AG09309 (cell line): ENCODE results near the gene RNF4.

ENCODE experiments used
- DNase-seq: peaks from one replicate; pipeline ENCODE4 v3.0.0-alpha.2; 2010; ENCODE audit warnings: low read depth
- H3K4me3 ChIP-seq: 2 replicates; pipeline ENCODE4 v1.5.1; 2011; ENCODE audit warnings: mild to moderate bottlenecking, low read depth, low read length, moderate library complexity; ENCODE audit not compliant: control insufficient read depth
- TF ChIP-seq, protein P1 (sequence below): IDR thresholded peaks from 2 replicates; pipeline ENCODE4 v1.5.1; 2011; ENCODE audit warnings: mild to moderate bottlenecking, low read depth, low read length, inconsistent platforms; ENCODE audit not compliant: insufficient read depth, control insufficient read depth; ENCODE audit errors: missing control alignments

The RNF4 gene

DNA sequence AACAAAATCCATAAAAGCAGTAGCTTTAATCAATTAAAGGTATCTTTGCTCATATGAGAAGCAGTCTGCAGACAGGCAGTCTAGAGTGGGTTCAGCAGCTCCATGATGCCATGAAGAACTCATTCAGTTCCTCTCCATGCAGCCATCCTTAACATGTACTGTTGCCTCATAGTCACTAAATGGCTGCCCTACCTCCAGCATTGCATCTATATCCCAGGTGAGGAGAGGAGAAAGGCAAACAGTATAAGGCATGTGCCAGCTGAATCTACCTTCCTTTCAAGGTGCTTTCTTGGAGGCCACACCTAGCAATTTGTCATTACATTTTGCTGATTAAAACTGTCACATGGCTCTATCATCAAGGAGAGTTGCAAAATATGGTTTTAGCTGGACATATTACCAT is 36.9 kb upstream of the RNF4 start:
- TF ChIP-seq, protein P1, sequence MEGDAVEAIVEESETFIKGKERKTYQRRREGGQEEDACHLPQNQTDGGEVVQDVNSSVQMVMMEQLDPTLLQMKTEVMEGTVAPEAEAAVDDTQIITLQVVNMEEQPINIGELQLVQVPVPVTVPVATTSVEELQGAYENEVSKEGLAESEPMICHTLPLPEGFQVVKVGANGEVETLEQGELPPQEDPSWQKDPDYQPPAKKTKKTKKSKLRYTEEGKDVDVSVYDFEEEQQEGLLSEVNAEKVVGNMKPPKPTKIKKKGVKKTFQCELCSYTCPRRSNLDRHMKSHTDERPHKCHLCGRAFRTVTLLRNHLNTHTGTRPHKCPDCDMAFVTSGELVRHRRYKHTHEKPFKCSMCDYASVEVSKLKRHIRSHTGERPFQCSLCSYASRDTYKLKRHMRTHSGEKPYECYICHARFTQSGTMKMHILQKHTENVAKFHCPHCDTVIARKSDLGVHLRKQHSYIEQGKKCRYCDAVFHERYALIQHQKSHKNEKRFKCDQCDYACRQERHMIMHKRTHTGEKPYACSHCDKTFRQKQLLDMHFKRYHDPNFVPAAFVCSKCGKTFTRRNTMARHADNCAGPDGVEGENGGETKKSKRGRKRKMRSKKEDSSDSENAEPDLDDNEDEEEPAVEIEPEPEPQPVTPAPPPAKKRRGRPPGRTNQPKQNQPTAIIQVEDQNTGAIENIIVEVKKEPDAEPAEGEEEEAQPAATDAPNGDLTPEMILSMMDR: no peak
- H3K4me3 ChIP-seq: no peak overlapping the region
- no peak for DNase-seq

DNA sequence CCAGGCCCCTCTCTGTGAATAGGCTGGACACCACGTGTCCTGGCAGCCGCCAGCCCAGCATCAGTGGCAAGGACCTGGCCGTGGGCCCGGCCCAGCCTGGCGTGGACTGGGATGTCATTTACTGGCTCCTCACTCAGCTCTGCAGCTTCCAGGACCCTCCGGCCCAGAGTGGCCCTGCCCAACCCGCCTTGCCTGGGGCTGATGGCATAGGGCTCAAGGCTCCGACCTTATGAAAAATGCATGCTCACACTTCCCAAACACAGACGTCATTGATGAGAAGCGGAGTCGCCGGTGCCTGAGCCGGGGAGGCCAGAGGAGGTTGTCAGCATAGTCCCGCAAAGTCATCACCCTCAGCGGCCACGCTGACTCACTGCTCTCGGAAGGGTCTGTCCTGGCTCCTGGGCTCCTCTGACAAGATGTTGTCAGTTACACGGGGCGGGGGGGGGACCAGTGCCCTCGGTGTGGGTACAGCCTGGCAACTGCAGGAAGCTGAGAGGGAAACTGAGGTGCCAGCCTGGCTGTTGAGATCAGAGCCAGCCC is 35.8 kb upstream of the RNF4 start:
- peak; percentile 18 for DNase-seq
- no peak overlapping the region for H3K4me3 ChIP-seq
- TF ChIP-seq, protein P1: no peak

DNA sequence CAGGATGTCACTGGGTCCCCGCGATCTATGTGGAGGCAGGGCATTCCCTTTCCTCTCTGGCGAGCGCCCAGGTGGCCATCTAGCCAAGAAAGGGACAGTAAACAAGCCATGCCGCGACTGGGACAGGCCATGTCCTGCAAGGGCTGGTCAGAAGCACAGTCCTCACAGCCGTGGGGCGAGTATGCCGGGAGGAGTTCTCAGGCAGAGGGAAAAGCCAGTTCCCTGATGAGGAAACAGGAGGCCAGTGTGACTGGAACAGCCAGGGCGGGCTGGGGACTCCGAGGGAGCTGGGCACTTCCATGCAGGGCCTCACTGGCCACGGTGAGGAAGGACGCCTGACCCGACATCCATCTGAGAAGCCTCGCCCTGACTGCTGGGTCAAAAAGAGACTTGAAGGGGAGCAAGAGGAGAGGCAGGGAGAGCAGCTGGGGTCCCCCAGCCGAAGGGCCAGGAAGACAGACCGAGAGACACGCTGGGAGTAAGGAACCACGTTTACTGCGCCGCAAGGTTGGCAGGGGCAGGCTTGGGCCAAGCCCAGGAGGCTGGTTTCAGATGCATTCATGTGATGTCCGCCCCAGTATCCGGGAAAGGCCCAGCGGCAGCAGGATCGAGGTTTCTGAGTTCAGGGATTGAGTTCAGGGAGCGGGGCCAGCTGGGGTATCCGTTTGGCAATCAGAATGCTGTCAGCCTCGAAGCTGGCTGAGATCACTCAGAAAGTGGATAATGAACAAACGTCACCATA is 35.1 kb upstream of the RNF4 start:
- no peak for DNase-seq
- H3K4me3 ChIP-seq: no peak overlapping the region
- TF ChIP-seq, protein P1: no peak

DNA sequence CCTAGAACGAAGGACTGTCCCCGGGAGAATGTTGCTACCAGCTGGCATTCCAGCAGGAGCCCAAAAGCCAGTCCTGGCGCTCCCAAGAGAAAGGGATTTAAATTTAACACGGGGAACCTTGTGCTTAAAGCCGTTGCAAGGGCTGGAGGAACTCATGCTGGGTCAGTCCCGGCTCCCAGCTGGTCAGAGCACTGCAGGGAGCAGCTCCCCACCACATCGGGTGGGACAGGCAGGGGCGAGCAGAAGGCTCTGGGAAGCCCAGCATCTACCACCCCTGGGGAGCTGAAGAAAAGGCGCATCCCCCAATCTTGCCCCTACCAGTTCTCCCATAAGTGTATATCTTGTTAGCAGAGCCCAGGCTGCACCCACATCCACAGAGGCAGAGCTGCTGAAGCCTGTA is 34.5 kb upstream of the RNF4 start:
- TF ChIP-seq, protein P1: no peak
- H3K4me3 ChIP-seq: no peak overlapping the region
- DNase-seq: no peak

DNA sequence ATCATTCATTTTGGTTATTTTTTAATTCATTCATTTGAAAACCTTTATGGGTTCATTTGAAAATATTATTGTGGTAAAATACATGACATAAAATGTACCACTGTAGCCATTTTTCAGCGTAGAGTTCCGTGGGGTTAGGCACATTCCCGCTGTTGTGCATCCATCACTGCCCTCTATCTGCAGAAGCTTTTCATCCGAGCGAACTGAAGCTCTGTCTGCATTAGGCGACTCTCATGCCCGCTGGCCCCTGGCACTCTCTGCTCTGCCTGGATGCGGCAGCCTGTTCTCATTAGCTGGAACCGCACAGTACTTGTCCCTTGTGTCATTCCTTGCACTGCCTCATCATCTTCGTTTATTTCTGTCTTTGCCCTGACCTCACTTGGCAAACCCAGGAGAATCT is 32.6 kb upstream of the RNF4 start:
- DNase-seq: no peak
- TF ChIP-seq, protein P1: peak; percentile 44
- no peak overlapping the region for H3K4me3 ChIP-seq

DNA sequence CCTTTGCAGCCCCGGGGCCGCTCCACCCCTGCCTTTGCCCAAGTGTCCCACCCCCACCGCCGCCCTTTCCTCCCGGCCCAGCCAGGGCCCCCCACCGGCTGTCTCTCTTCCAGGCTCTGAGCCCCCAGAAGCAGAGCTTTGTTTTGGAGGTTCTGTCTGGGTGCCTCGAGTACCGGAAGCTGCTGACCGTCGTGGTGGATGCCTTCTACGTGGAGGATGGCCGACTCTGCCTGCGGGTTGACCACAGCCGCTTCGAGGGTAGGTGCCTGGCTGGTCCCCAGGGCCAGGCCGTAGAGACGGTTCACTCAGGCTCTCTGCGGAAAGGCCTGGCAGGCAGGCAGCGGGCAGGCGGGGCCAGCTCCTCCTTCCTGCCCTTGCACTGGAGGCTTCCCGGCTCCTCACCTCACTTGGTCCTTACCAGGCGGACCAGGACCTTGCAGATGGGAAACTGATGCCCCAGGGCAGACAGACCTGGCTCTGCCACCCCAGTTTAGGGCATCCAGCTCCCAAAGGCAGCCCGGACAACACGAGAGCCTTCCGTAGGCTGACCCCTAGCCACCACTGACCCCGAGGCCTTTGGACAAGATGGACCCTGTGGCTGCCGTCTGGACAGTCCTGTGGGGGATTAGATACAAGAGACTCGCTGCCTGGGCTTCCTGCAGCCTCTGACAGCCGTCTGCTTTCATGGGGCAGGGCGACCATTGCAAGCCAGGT is 32.0 kb upstream of the RNF4 start:
- TF ChIP-seq, protein P1: no peak
- H3K4me3 ChIP-seq: no peak overlapping the region
- no peak for DNase-seq
